PFSK-1 (cell line): ENCODE results near the gene BMF.

Experiments used
- FOXP2 ChIP-seq: optimal IDR thresholded peaks from 2 replicates; pipeline ENCODE3; 2011; ENCODE audit warnings: borderline replicate concordance, control low read depth, inconsistent platforms; ENCODE audit not compliant: insufficient read depth; ENCODE audit errors: extremely low read length, extremely low read depth
- POLR2AphosphoS5 ChIP-seq: IDR thresholded peaks from 2 replicates; pipeline ENCODE4 v1.6.1; 2012; ENCODE audit warnings: low read depth, mild to moderate bottlenecking, control low read depth, low read length, moderate library complexity
- SIN3A ChIP-seq: IDR thresholded peaks from 2 replicates; pipeline ENCODE4 v1.6.1; 2012; ENCODE audit warnings: mild to moderate bottlenecking, low read length, moderate library complexity, borderline replicate concordance; ENCODE audit not compliant: insufficient read depth
- TAF1 ChIP-seq: IDR thresholded peaks from 2 replicates; pipeline ENCODE4 v1.6.1; 2012; ENCODE audit warnings: low read length, control low read depth, borderline replicate concordance; ENCODE audit not compliant: insufficient read depth
- TF ChIP-seq, protein P1 (sequence below), 2 experiments: IDR thresholded peaks; 2 replicates each; pipeline versions ENCODE4 v1.6.1 to v1.8.0; 2011 to 2012; ENCODE audit warnings: low read depth in 2 of 2, low read length in 2 of 2, control low read depth in 1 of 2, inconsistent platforms in 1 of 2, mild to moderate bottlenecking in 1 of 2, moderate library complexity in 1 of 2; ENCODE audit not compliant: insufficient read depth in 1 of 2

Gene BMF

DNA sequence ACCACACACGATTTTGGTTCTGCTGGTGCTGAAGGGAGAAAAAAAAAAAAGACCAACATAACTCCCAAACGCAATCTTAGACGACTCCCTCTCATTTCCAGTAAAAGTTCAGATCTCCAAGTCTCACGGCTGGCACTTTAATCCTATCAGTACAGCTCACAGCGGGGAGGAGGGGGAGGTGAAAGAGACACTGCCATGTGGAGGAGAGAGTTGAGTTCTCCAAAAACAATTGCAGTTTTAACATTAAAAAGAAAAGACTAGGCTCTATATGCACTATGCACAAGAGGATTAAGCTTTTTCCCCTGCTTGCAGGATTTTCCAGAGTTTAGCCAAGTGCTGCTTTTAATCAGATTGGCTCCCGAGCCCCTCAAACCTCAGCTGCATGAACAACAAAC lies 16.8 kb downstream of the BMF start:
- no peak for TF ChIP-seq FOXP2
- TF ChIP-seq TAF1, result no peak
- TF ChIP-seq, protein P1, sequence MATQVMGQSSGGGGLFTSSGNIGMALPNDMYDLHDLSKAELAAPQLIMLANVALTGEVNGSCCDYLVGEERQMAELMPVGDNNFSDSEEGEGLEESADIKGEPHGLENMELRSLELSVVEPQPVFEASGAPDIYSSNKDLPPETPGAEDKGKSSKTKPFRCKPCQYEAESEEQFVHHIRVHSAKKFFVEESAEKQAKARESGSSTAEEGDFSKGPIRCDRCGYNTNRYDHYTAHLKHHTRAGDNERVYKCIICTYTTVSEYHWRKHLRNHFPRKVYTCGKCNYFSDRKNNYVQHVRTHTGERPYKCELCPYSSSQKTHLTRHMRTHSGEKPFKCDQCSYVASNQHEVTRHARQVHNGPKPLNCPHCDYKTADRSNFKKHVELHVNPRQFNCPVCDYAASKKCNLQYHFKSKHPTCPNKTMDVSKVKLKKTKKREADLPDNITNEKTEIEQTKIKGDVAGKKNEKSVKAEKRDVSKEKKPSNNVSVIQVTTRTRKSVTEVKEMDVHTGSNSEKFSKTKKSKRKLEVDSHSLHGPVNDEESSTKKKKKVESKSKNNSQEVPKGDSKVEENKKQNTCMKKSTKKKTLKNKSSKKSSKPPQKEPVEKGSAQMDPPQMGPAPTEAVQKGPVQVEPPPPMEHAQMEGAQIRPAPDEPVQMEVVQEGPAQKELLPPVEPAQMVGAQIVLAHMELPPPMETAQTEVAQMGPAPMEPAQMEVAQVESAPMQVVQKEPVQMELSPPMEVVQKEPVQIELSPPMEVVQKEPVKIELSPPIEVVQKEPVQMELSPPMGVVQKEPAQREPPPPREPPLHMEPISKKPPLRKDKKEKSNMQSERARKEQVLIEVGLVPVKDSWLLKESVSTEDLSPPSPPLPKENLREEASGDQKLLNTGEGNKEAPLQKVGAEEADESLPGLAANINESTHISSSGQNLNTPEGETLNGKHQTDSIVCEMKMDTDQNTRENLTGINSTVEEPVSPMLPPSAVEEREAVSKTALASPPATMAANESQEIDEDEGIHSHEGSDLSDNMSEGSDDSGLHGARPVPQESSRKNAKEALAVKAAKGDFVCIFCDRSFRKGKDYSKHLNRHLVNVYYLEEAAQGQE (IDR thresholded peaks at IDR 0.05; ENCODE audit: insufficient read depth in 1 of 2, low read depth in 2 of 2, low read length in 2 of 2), result no peak
- no peak for TF ChIP-seq SIN3A

DNA sequence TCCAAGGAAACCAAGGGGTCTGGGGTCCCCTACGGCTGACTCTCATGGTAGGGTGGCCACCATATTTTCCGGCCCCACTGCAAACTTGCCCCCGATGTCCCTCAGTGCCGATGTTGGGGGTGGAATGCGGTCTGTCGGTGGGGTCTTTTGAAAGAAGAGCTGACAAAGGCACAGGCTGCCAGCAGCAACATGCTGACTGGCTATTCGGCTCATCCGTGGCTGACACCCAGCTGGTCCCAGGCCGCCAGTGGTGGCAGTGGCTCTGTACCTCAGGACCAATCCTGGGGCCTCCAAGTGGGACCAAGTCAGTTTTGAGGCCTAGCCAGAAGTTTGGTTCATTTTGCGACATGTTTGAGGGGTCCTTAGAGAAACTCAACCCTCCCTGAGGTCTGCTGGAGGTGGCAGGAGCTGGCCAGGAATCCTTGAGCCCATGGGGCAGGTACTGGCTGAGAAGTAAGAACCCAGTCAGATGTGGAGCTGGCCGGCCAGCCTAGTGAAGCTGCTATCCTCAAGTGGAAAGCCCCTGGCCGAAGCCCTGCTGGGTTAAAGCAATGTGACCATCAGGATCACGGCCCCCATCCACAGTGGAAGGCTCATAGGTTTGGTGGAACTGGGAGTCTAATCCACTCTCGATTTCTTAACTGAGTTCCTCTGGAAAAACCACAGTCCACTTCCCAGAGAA lies 17.8 kb downstream of the BMF start:
- no peak for TF ChIP-seq POLR2AphosphoS5
- TF ChIP-seq TAF1, result no peak
- no peak for TF ChIP-seq FOXP2
- TF ChIP-seq SIN3A, result no peak

DNA sequence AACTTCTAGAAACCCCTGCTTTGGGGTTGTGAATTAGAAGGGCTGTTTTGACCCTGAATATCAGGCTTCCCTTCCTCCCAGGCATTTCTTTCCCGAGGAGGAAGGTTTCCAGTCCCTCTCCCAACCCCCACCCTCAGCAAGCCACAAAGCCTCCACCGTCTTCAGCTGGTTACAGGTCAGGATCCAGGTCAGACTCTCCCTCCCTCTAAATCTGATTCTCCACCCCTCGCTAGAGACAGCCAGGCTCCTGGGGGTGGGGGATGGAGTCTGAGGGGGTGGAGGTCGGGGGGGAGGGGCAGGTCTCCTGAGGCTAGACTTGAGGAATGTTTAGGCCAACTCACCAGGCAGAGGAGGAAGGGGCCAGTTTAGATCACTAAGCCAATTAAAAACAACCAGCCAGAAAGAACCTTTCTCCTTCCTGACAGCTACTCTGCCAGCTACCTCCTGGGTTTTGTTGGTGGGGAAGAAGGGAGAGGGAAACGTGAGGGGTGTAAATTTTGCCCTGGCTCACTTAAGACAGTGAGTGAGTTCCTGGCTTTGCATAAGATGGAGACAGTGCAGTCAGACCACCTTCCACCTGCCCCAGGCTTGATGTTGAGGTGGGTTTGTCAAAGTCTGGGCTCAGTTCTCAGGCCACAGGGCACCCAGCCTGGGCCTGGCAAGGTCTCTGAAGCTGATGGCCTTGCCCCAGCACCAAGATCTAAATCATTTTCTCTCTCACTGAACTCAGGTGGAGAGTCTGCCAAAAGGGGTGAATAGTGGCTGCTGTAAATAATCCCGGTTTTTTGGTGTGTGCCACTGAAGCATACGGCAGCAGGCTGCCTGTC lies 19.5 kb downstream of the BMF start:
- TF ChIP-seq TAF1 (no peak), SIN3A (no peak), POLR2AphosphoS5 (no peak), FOXP2 (no peak)
- TF ChIP-seq, protein P1 (IDR thresholded peaks at IDR 0.05; ENCODE audit: insufficient read depth in 1 of 2, low read depth in 2 of 2, low read length in 2 of 2), result no peak

DNA sequence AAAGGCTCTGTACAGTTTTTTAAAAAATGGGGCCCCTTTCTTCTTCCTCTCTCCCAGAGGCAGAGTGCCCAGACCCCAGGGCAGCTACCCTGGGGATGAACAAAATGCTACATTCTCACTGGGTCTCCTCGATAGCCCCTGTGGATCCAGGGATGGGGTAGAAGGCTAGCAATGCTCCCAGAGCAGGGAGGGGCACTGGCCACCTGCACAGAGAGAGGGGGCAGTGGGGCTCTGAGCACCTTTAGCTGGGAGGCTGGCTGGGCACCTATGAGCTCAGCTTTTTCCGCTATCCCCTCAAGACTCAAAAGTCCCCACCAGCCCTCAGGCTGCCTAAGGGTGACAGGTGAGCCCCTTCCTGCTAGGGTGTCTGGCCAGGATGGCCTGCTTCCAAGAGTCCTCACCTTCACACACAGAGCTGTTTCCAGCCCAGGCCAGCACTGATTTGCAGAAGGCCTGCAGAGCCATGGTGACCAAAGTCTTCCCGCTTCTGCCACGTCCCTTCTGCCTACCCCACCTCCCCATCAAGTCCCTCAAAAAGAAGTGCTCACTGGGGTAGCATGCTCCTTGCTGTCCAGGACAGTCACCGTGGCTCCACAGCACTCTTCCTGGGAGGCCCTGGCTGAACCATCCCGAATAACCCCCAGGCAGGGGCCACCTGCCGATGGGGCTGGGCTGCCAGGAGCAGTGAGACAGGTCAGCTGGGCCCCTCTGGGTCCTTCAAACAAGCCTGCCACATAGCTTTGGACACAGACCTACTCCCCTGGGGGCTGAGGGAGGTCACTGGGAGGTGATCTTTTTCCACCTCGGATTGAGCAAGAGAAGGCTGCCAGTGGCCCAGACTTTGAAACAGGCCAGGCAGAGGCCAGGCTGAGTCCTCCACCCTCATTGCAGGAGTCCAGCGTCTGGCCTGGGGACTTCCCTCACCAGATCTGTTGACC lies 20.4 kb downstream of the BMF start:
- TF ChIP-seq POLR2AphosphoS5 (no peak), SIN3A (no peak), FOXP2 (no peak), TAF1 (no peak)
- TF ChIP-seq, protein P1 (IDR thresholded peaks at IDR 0.05; ENCODE audit: insufficient read depth in 1 of 2, low read depth in 2 of 2, low read length in 2 of 2), result no peak

DNA sequence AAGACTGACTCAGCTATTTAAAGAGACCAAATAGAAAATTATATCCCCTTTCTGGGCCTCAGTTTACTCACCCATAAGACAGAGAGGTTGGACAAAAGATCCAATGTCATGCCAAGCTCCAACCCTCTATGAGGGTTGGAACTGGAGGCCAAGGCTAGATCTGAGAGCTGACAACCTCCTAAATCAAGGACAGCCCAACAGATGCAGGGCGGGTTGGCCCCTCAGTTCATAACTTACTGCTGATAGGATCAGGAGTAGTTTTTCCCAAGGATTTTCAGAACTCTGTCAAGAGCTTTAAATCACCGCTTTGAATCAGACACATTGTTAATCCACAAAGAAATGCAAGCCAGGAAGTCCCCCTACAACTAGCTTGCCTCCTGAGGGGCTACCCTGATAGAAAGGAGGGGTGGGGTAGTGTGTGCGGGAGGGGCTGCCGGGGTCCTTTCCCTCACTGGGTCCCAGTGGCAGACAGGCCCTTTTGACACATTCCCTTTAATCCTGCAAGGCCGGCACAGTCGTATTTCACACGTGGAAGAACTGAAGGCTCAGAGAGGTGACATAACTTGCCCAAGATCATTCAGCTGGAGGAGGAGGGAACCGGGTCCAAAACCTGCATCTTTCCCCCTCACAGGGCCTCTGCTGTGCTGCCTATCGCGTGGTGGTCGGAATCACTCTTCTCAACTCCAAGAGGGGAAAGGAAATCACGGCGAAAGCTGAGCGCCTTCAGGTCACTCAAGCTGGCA lies 21.4 kb downstream of the BMF start:
- TF ChIP-seq SIN3A, result no peak
- TF ChIP-seq POLR2AphosphoS5, result no peak
- TF ChIP-seq FOXP2, result no peak
- TF ChIP-seq TAF1, result no peak
- TF ChIP-seq, protein P1 (IDR thresholded peaks at IDR 0.05; ENCODE audit: insufficient read depth in 1 of 2, low read depth in 2 of 2, low read length in 2 of 2), result no peak
